K562 (cell line): ENCODE data around the gene FARSB. TPM values are rescaled to one million over a fixed set of nuclear protein-coding genes. Genes with fewer than 3 reads are reported as not detected.

Source experiments
- ATAC-seq: fragments of 200-7000 bp; cut with Tn5 transposase; 3 replicates; pipeline ENCODE4 v1.9.1; 2020; ENCODE audit warnings: moderate library complexity
- BruUV-seq: library from RNA; stranded (reverse); fragments of 400-500 nt; replicated peaks from 2 replicates; lab custom pipeline; 2021; lab: Mats Ljungman, UMichigan
- CTCF ChIA-PET: fragments of 300-600 bp; formaldehyde crosslinking; extraction: SDS; loops from one replicate; lab custom pipeline; 2021; ENCODE audit warnings: low intra/inter-chr PET ratio; lab: Yijun Ruan, JAX
- POLR2A ChIA-PET: fragments of 300-600, 350-650 bp; sonication (Branson Sonifier 250); formaldehyde crosslinking; extraction: SDS; loops from one replicate; lab custom pipeline; 2021; ENCODE audit warnings: antibody characterized with exemption, inconsistent platforms; lab: Yijun Ruan, JAX
- DNase-seq, 4 experiments: peaks; one replicate each; pipeline versions ENCODE4 v3.0.0 to v3.0.0-alpha.2; 2011 to 2018; ENCODE audit warnings: low spot score in 3 of 4, mixed read lengths in 3 of 4; ENCODE audit errors: extremely low read depth in 1 of 4
- FAIRE-seq: peaks from 2 replicates; lab custom pipeline; 2011; peaks lifted over from hg19 to GRCh38; lab: Jason Lieb, UNC
- H2AFZ ChIP-seq: 2 replicates; pipeline ENCODE4 v1.6.0; 2011; ENCODE audit warnings: low read depth, low read length, control low read depth, inconsistent platforms
- H3K27ac ChIP-seq: fragments of 200-600 bp; 3 replicates; pipeline ENCODE4 v1.8.0; 2011; ENCODE audit warnings: low read depth, mild to moderate bottlenecking, control low read depth, inconsistent platforms, low read length, moderate library complexity, mixed read lengths; ENCODE audit errors: extremely low read depth
- H3K27me3 ChIP-seq, 2 experiments: fragments of 300-600 bp in 1 of 2; 2 replicates in 1 of 2; 3 replicates in 1 of 2; pipeline versions ENCODE4 v1.6.0 to v1.8.0; 2011; ENCODE audit warnings: inconsistent platforms in 2 of 2, low read length in 2 of 2, mild to moderate bottlenecking in 1 of 2, mixed read lengths in 1 of 2, moderate library complexity in 1 of 2; ENCODE audit not compliant: control insufficient read depth in 2 of 2, insufficient read depth in 2 of 2
- H3K36me3 ChIP-seq: fragments of 300-600 bp; 3 replicates; pipeline ENCODE4 v1.8.0; 2011; ENCODE audit warnings: mild to moderate bottlenecking, low read length, inconsistent platforms; ENCODE audit not compliant: control insufficient read depth, insufficient read depth
- H3K4me1 ChIP-seq, 2 experiments: fragments of 200-600 bp in 1 of 2; replicated peaks in 1 of 2; 2 replicates in 1 of 2; 3 replicates in 1 of 2; pipeline versions ENCODE4 v1.5.1 to v1.8.0; 2011; ENCODE audit warnings: inconsistent platforms in 2 of 2, low read length in 2 of 2, mild to moderate bottlenecking in 1 of 2, mixed read lengths in 1 of 2, moderate library complexity in 1 of 2; ENCODE audit not compliant: control insufficient read depth in 2 of 2, insufficient read depth in 2 of 2
- H3K4me2 ChIP-seq: 2 replicates; pipeline ENCODE4 v1.6.1; 2011; ENCODE audit warnings: low read length, control low read depth, inconsistent platforms, mixed read lengths; ENCODE audit not compliant: insufficient read depth
- H3K4me3 ChIP-seq: fragments of 200-600 bp; sonication (generic), shearing (Covaris generic); 2 replicates; pipeline ENCODE4 v1.5.1; 2016; ENCODE audit warnings: control low read depth, inconsistent platforms
- H3K79me2 ChIP-seq: fragments of 200-600 bp; 3 replicates; pipeline ENCODE4 v1.8.0; 2011; ENCODE audit warnings: low read length, inconsistent platforms; ENCODE audit not compliant: control insufficient read depth, insufficient read depth
- H3K9ac ChIP-seq, 2 experiments: 2 replicates each; pipeline versions ENCODE4 v1.6.0 to v1.6.1; 2011; ENCODE audit warnings: low read depth in 2 of 2, low read length in 2 of 2, control low read depth in 1 of 2, inconsistent platforms in 1 of 2, mild to moderate bottlenecking in 1 of 2, mixed read lengths in 1 of 2; ENCODE audit not compliant: insufficient read depth in 1 of 2
- H3K9me1 ChIP-seq: one replicate; pipeline ENCODE4 v1.6.0; 2011; ENCODE audit warnings: inconsistent platforms, mild to moderate bottlenecking, low read length, moderate library complexity; ENCODE audit not compliant: control insufficient read depth, insufficient read depth
- H3K9me3 ChIP-seq: replicated peaks from 2 replicates; pipeline ENCODE4 v1.5.1; 2011; ENCODE audit warnings: low read depth, low read length, inconsistent platforms; ENCODE audit not compliant: control insufficient read depth, insufficient read depth
- H4K20me1 ChIP-seq: replicated peaks from 2 replicates; pipeline ENCODE4 v1.6.1; 2011; ENCODE audit warnings: low read length, inconsistent platforms, mixed read lengths; ENCODE audit not compliant: control insufficient read depth, insufficient read depth
- ATF1 ChIP-seq, 2 experiments: fragments of 450-650 bp in 1 of 2; IDR thresholded peaks; 2 replicates each; pipeline ENCODE4 v1.6.1; 2016; ENCODE audit warnings: missing compliant biosample characterization in 1 of 2, missing genetic modification characterization in 1 of 2
- BACH1 ChIP-seq: fragments of 200-800 bp; sonication (Bioruptor generic); IDR thresholded peaks from 2 replicates; pipeline ENCODE4 v1.6.1; 2016; ENCODE audit warnings: missing genetic modification characterization, missing compliant biosample characterization
- BRCA1 ChIP-seq, 2 experiments: fragments of 450-650 bp in 1 of 2; sonication (generic) in 1 of 2; formaldehyde crosslinking in 1 of 2; IDR thresholded peaks; 2 replicates each; pipeline versions ENCODE4 v1.5.0 to v1.6.1; 2017 to 2020; ENCODE audit warnings: mild to moderate bottlenecking in 1 of 2, missing genetic modification reagents in 1 of 2
- RBM39 ChIP-seq: fragments of 200-400 bp; formaldehyde crosslinking; optimal IDR thresholded peaks from 2 replicates; pipeline ENCODE3; 2018; ENCODE audit warnings: low read depth, low read length
- SMARCA4 ChIP-seq: fragments of 450-650 bp; IDR thresholded peaks from 2 replicates; pipeline ENCODE4 v1.6.1; 2016
- WGBS: fragments of 100-300 bp; shearing (Covaris generic); methylation state at CpG from one replicate; pipeline ENCODE4 v1.1.6; 2016; ENCODE audit warnings: low coverage, mixed read lengths; ENCODE audit not compliant: insufficient coverage; ENCODE audit errors: missing lambda C conversion rate; 5-methylcytosine and 5-hydroxymethylcytosine counted together
- in situ Hi-C: fragments of 300-500 bp; cut with MboI; formaldehyde crosslinking; loops from 4 replicates; pipeline ENCODE4 v1.15.0; 2018; ENCODE audit warnings: inconsistent platforms, mixed read lengths
- intact Hi-C: fragments of 100-400 bp; cut with micrococcal nuclease; formaldehyde crosslinking; loops from 2 replicates; pipeline ENCODE4 v1.14.2; 2022
- polyA plus RNA-seq, 8 experiments: library from polyadenylated mRNA; depleted of rRNA in 4 of 8; stranded (reverse) in 5 of 8; unstranded in 3 of 8; fragments of >200 nt; fragmentation: Nextera tagmentation in 2 of 8; fragmentation: Illumina TruSeq in 1 of 8; extraction: Ambion mirVana in 2 of 8; extraction: Trizol in 1 of 8; gene quantifications; 2 replicates each; pipeline versions ENCODE4 v1.2.1 to v1.2.3, GENCODE V29; 2011 to 2014; ENCODE audit warnings: inconsistent platforms in 1 of 8, missing spikeins in 1 of 8
- total RNA-seq, 7 experiments: library from RNA; depleted of rRNA in 6 of 7; stranded (reverse); fragments of >200 nt in 6 of 7; fragmentation: Illumina TruSeq in 2 of 7; extraction: Trizol in 2 of 7; gene quantifications; 2 replicates each; pipeline versions ENCODE4 v1.2.1 to v1.2.3, GENCODE V29; 2011 to 2021; ENCODE audit warnings: low replicate concordance in 1 of 7
- TF ChIP-seq, protein P1 (sequence below): IDR thresholded peaks from 2 replicates; pipeline ENCODE4 v1.6.1; 2012; ENCODE audit warnings: low read depth, low read length, improper control_type of control experiment, borderline replicate concordance
- TF ChIP-seq, protein P2 (sequence below): fragments of 450-650 bp; IDR thresholded peaks from 2 replicates; pipeline ENCODE4 v1.6.1; 2016; ENCODE audit warnings: low read depth
- TF ChIP-seq, protein P3 (sequence below), 2 experiments: IDR thresholded peaks in 1 of 2; conservative IDR thresholded peaks in 1 of 2; 2 replicates each; pipeline ENCODE4 v1.6.1; 2016; ENCODE audit warnings: low read depth in 2 of 2, mild to moderate bottlenecking in 1 of 2, missing compliant biosample characterization in 1 of 2, missing genetic modification characterization in 1 of 2, moderate library complexity in 1 of 2

Gene FARSB
- total and polyA plus RNA-seq, 9 of the 15 experiments (the other 6 are each of a cell fraction or from before 2014, with no cell fraction given): 26.6 to 171 (median 55.7) TPM

DNA sequence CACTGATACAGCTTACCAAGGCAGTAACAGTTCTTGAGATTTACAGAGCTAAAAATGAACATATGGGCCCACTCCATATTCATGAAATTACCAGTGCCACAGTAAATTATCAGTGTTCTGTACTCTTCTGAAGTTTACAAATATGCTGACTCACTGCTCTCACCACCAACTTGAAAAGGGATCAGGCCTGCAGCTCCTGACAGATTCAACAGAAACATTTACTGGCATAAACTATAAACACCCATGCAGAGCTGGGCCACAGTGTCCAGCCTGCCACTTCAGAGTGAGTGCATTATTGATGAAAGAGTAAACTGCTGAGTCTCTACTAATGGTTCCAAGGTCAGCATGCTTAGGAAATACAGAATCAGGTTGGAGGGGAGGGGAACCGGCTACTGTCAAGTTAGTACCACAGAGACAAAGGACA is 83.1 kb downstream of the FARSB start:
- peak; percentile 61 for FAIRE-seq
- in situ Hi-C loops: loop anchor here (25.0 kb wide), 1 partner anchor 260 kb away; a partner anchor contains a TSS
- CTCF ChIA-PET: no interaction called here
- TF ChIP-seq, protein P1, sequence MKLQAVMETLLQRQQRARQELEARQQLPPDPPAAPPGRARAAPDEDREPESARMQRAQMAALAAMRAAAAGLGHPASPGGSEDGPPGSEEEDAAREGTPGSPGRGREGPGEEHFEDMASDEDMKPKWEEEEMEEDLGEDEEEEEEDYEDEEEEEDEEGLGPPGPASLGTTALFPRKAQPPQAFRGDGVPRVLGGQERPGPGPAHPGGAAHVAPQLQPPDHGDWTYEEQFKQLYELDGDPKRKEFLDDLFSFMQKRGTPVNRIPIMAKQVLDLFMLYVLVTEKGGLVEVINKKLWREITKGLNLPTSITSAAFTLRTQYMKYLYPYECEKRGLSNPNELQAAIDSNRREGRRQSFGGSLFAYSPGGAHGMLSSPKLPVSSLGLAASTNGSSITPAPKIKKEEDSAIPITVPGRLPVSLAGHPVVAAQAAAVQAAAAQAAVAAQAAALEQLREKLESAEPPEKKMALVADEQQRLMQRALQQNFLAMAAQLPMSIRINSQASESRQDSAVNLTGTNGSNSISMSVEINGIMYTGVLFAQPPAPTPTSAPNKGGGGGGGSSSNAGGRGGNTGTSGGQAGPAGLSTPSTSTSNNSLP: no peak
- peak; percentile 72 for TF ChIP-seq BACH1 (tag)
- TF ChIP-seq, protein P2, sequence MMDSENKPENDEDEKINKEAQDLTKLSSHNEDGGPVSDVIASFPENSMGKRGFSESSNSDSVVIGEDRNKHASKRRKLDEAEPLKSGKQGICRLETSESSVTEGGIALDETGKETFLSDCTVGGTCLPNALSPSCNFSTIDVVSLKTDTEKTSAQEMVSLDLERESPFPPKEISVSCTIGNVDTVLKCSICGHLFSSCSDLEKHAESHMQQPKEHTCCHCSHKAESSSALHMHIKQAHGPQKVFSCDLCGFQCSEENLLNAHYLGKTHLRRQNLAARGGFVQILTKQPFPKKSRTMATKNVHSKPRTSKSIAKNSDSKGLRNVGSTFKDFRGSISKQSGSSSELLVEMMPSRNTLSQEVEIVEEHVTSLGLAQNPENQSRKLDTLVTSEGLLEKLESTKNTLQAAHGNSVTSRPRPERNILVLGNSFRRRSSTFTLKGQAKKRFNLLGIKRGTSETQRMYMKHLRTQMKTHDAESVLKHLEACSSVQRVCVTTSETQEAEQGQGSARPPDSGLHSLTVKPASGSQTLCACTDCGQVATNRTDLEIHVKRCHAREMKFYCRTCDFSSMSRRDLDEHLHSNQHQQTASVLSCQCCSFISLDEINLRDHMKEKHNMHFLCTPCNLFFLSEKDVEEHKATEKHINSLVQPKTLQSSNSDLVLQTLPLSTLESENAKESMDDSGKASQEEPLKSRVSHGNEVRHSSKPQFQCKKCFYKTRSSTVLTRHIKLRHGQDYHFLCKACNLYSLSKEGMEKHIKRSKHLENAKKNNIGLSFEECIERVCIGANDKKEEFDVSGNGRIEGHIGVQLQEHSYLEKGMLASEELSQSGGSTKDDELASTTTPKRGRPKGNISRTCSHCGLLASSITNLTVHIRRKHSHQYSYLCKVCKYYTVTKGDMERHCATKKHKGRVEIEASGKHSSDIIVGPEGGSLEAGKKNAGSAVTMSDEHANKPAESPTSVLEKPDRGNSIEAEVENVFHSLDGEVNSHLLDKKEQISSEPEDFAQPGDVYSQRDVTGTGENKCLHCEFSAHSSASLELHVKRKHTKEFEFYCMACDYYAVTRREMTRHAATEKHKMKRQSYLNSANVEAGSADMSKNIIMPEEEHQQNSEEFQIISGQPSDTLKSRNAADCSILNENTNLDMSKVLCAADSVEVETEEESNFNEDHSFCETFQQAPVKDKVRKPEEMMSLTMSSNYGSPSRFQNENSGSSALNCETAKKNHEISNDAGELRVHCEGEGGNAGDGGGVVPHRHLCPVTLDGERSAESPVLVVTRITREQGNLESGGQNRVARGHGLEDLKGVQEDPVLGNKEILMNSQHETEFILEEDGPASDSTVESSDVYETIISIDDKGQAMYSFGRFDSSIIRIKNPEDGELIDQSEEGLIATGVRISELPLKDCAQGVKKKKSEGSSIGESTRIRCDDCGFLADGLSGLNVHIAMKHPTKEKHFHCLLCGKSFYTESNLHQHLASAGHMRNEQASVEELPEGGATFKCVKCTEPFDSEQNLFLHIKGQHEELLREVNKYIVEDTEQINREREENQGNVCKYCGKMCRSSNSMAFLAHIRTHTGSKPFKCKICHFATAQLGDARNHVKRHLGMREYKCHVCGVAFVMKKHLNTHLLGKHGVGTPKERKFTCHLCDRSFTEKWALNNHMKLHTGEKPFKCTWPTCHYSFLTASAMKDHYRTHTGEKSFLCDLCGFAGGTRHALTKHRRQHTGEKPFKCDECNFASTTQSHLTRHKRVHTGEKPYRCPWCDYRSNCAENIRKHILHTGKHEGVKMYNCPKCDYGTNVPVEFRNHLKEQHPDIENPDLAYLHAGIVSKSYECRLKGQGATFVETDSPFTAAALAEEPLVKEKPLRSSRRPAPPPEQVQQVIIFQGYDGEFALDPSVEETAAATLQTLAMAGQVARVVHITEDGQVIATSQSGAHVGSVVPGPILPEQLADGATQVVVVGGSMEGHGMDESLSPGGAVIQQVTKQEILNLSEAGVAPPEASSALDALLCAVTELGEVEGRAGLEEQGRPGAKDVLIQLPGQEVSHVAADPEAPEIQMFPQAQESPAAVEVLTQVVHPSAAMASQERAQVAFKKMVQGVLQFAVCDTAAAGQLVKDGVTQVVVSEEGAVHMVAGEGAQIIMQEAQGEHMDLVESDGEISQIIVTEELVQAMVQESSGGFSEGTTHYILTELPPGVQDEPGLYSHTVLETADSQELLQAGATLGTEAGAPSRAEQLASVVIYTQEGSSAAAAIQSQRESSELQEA: no peak
- TF ChIP-seq ATF1 (CRISPR knock-in tag; IDR thresholded peaks at IDR 0.05): no peak
- no peak for TF ChIP-seq ATF1 (tag; IDR thresholded peaks at IDR 0.05)
- TF ChIP-seq BRCA1 (IDR thresholded peaks at IDR 0.05): no peak
- TF ChIP-seq BRCA1 (CRISPR knock-in tag; IDR thresholded peaks at IDR 0.05): no peak
- TF ChIP-seq SMARCA4: peak; percentile 64; the same call in 1 of the 2 replicates
- TF ChIP-seq, protein P3, sequence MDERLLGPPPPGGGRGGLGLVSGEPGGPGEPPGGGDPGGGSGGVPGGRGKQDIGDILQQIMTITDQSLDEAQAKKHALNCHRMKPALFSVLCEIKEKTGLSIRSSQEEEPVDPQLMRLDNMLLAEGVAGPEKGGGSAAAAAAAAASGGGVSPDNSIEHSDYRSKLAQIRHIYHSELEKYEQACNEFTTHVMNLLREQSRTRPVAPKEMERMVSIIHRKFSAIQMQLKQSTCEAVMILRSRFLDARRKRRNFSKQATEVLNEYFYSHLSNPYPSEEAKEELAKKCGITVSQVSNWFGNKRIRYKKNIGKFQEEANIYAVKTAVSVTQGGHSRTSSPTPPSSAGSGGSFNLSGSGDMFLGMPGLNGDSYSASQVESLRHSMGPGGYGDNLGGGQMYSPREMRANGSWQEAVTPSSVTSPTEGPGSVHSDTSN (CRISPR knock-in tag; IDR thresholded peaks at IDR 0.05; ENCODE audit: low read depth): no peak
- TF ChIP-seq, protein P3 (tag; conservative IDR thresholded peaks at IDR 0.05; ENCODE audit: low read depth): 0 out of 2 replicates have a peak, but pooled peaks have one; percentile 22
- no peak for TF ChIP-seq RBM39

More for the DNA sequence above, 83.1 kb downstream of the FARSB start:
- H3K9ac ChIP-seq: no peak overlapping the region
- POLR2A ChIA-PET: no interaction called here
- no peaks in the 10 kb centered on the region for H3K27me3 ChIP-seq
- intact Hi-C loops: no loop called here
- no peaks in the 10 kb centered on the region for H3K9me3 ChIP-seq
- no peak overlapping the region for H2AFZ ChIP-seq
- no peaks in the 10 kb centered on the region; the same call in 2 of the 3 replicates for H3K79me2 ChIP-seq
- H4K20me1 ChIP-seq: no peaks in the 10 kb centered on the region
- peak overlapping the region; percentile 43; the same call in 1 of the 2 replicates for H3K4me2 ChIP-seq
- H3K4me1 ChIP-seq: peaks cover 0 to 10% of the 10 kb centered on the region in 2 experiments; a peak in 3 of 5 replicates
- H3K36me3 ChIP-seq: peaks cover 67% of the 10 kb centered on the region; the same call in 2 of the 3 replicates
- BruUV-seq: no TSS peak
- ATAC-seq (peak; percentile 84), DNase-seq (peak in 2 of 4 experiments; percentile 37 to 58)
- no peaks in the 10 kb centered on the region for H3K9me1 ChIP-seq
- WGBS: 50% methylated on average over 1 of the region's 1 CpG
- peak overlapping the region; percentile 50; the same call in 2 of the 3 replicates for H3K27ac ChIP-seq
- no peak overlapping the region for H3K4me3 ChIP-seq
